CD4-positive, alpha-beta T cell treated with Interleukin-15 for 4 hours (primary cell): Measurements from ENCODE around the gene DGKI.
"Not testable (repeated sequence)": the region's sequence is repeated elsewhere in the genome, so short reads cannot be mapped to it uniquely, and the experiment has no call there.

Experiments used
- DNase-seq: peaks from one replicate; pipeline ENCODE4 v3.0.0-alpha.2; 2020; ENCODE audit warnings: low spot score

Gene DGKI

DNA sequence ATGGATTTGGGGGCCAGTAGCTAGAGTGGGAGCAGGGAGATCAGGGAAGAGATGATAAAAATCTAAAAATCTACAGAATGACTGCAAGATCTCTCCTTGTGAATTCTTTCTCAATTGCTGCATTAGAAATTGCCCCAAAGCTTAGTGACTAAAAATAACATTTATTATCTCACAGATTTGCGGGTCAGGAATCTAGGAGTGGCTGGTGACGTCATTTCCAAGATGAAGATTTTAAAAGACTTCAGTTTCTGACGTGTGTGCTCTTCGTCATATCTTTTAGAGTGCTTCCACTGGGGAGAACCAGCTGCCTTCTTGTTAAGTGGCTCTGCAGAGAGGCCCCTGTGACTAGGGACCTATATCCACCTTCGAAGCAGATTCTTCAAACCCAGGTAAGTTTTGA lies 112.6 kb downstream of the DGKI start:
- no peak for DNase-seq

- no peak for DNase-seq
Measured at GRCh38 chr7:137732168-137732567, 114.6 kb downstream of the DGKI start.

GRCh38 chr7:137731436-137731835 lies 115.3 kb downstream of the DGKI start:
- no peak for DNase-seq

DNA sequence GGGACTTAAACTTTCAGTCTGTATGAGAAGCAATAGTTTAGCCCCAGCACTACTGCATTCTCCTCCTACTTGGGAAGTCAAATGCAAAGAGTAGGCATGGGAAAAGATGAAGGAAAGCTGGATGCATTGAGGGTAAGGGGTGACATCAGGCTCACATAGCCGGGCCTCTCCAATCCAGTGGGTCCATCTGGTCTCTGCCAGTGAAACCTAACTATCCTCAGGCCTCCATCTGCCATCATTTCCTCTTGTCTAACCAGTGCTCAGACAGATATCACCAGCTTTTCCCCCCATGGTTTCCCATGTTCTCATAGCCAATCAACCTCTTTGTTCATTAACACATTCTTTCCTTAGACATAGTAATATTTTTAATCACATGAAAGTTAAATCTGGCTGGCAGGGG lies 118.3 kb downstream of the DGKI start:
- DNase-seq = no peak

DNA sequence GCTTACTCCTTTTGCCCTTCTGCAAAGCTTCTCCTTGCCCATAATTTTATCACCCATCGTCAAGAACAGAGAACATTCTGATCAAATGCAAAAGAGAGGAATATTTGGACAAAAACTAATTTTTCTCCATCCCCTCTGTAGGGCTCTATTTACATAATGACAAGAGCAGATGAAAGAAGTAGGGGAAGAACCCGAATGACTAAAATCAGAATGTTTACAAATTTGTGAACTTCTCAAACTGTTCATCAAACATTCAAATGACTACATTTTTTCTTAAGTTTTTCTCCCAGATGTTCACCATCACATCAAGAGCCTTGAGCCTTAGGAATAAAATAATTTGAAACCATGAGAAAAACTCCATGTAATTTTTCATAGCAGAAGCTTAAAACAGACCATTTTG lies 119.4 kb downstream of the DGKI start:
- no peak for DNase-seq

DNA sequence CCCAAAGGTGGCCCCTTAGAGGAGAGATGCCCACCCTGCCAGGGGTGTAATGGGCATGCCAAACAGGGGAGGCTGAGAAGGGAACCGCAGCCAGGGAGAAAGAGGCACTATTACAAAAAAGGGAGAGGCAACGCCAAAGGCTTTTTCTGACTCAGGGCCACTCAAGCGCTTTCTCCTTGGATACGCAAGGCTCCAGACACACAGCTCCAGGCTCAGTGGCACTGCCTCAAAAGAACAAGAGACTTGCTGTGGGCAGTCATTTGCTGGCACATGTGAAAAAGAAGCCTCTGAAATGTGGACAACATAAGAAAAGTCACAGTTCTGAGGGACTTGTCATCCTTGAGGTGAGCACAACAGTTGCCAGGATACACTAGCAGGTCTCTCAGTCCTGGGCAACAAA lies 128.4 kb downstream of the DGKI start:
- DNase-seq = no peak

DNA sequence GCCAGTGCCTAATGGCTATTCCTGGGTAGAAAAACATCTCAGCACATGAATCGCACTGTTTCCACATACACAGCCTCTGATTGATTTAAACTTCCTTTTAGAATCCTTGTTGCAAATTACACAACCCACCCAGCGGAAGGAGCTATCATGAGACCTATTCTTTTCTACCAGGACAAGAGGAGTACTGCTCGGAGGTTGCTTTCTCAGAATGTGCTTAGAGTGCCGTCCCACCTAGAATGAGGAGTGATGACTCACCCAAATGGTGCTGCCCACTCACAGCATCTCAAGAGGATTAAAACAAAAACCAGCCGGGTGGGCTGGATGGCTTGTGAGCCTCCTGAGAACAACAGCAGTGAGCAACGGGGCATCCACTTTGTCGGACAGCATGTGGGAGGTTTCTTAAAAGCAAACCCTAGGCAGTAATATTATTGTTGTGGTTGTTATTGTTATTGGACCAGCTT lies 128.9 kb downstream of the DGKI start:
- DNase-seq = no peak

GRCh38 chr7:137717045-137717444 lies 129.7 kb downstream of the DGKI start:
- DNase-seq = no peak

DNA sequence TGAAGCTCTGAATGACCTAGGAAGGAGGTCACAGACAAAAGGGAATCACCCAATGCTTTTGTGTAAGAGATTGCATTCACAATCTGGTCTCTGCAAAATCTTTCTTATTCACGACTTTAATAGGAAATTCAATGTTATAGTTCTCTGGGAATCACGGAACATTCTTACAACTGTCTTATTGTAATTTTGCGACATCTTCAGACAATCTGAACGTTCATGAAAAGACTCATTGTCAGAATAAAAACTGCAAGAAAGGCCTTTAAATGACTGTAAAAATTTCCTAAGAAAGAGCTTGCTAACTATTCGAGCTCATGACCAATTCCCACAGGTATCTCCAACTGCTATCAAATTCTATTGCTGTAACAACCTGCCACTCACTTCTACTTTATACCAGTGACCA lies 130.7 kb downstream of the DGKI start:
- DNase-seq = no peak

GRCh38 chr7:137715533-137715932 lies 131.2 kb downstream of the DGKI start:
- no peak for DNase-seq

- DNase-seq = no peak
Measured at GRCh38 chr7:137715121-137715520, 131.7 kb downstream of the DGKI start.

DNA sequence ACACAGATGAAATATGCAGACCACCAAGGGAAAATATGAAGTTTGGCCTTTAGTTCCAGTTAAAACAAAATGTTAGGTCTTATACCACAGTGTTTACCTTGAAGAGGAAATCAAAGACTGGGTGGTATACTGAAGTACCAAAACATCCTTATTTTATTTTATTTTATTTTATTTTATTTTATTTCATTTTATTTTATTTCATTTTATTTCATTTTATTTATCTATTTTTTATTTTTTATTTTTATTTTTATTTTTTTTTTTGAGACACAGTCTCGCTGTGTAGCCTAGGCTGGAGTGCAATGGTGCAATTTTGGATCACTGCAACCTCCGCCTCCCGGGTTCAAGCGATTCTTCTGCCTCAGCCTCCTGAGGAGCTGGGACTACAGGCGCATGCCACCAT lies 140.4 kb downstream of the DGKI start:
- not testable (repeated sequence) for DNase-seq

DNA sequence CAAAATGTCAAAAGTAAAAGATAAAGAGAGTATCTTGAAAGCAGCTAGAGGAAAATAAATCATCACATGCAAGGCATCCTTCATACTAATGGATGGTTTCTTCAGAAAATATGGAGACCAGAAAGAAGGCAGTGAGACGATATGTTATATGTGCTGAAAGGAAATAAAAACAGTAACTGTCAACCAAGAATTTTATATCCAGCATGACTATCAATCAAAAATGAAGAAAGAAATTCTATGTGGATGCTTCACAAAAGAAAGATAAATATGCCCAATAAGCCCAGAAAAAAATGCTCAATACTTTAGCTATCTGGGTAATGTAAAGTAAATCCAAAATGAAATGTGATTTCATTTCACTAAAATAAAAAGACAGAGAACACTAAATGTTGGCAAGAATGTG lies 142.1 kb downstream of the DGKI start:
- DNase-seq = no peak

DNA sequence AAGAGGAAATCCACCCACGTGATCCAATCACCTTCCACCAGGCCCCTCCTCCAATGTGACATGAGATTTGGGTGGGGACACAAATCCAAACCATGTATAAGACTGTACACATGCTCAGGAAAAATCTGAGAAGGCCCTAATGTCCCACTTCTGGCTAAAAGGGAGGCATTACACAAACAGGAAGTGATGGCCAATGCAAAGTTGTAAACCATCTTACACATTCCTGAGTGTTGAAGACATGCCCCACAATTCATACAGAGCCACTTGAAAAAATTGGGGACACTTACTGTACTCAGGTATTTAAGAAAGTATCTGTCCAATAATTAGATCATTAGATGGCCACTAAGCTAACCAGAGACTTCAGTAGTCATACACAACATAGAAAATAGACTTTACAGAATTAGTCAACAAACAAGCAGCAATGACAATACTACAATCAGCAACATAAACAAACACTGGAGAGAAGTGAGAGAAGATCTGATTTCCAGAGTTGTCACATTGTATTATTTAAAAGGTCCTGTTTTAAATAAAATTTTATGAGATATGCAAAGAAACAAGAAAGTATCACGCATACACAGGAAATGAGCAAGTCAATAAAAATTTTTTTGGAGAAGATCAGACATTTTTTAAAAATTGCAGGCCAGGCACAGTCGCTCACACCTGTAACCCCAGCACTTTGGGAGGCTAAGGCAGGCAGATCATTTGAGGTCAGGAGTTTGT lies 143.3 kb downstream of the DGKI start:
- DNase-seq = no peak

- no peak for DNase-seq
Measured at GRCh38 chr7:137696988-137697387, 149.8 kb downstream of the DGKI start.

DNA sequence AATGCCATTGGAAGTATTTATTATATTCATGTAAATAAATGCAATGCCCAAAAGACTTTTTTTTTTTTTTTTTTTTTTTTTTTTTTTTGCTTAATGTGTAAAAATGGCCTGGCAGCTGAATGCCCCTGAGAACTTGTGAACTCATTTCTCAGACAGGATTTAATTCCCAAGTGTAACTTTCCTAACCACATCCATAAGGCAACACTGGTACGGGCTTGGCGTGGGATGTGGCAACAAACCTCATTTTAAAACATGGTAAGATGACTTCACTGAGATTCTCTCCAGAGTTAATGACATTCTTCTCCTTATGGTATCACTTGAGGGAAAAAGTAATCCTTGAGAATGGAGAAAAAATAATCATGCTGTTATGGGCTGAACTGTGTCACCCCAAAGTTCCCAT lies 150.4 kb downstream of the DGKI start:
- DNase-seq = no peak

- no peak for DNase-seq
Measured at GRCh38 chr7:137695942-137696341, 150.8 kb downstream of the DGKI start.

- DNase-seq = no peak
Measured at GRCh38 chr7:137695494-137695893, 151.3 kb downstream of the DGKI start.

DNA sequence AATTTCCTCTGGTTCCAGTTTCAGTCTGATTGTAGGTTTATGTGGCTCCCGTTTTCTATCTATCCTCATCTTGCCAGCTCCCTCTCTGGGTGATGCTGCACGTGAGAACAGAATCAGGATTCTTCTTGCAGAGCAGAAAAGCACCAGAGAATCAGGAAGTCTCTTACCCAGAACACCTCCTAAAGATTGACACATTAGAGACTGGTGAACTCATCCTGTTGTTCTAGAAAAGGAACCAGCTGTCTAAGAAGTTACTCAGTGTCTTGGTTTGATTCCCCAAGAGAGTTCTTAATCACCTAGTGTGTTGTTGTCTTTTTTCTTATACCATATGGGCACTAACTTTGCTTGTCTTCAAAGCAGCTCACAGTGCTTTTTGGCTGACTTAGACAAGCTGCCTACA lies 152.4 kb downstream of the DGKI start:
- DNase-seq = no peak

- no peak for DNase-seq
Measured at GRCh38 chr7:137692399-137692798, 154.4 kb downstream of the DGKI start.

DNA sequence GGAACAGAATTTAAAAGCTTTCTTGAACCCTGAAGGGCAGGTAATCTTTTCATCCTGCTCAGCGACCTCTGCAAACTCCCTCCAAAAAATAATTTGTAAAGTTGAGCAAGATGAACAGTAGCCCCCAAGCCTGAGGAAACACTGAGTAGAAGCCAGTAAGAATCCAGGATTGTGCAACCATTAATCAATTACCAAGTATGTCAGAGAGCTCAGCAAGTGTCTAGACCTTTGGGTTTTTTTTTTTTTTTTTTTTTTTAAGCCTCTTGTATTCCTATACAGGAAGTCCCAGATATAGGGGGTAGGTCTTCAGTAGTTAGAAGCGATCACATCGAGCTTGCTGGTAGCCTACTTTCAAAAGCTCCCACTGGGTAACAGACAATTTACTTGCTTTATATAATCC lies 155.2 kb downstream of the DGKI start:
- DNase-seq = no peak

DNA sequence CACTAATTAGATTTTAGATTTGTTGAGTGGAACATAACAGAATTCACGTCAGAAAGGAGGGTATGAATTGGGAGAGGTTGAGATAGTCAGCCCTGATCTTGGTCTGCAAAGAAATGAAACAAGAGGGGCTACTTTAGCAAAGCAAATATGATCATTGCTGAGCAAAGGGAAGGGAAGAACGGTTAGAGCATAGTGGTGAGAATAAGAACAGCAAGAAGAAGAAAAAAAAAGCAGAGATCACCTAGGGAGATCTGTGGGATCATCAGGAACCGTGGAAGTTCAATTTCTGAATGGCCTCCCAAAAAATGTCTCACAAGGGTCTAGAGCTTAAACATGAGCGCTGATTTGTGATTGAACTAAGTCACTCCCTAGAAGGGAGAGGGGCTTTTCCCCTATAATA lies 156.1 kb downstream of the DGKI start:
- DNase-seq = no peak

DNA sequence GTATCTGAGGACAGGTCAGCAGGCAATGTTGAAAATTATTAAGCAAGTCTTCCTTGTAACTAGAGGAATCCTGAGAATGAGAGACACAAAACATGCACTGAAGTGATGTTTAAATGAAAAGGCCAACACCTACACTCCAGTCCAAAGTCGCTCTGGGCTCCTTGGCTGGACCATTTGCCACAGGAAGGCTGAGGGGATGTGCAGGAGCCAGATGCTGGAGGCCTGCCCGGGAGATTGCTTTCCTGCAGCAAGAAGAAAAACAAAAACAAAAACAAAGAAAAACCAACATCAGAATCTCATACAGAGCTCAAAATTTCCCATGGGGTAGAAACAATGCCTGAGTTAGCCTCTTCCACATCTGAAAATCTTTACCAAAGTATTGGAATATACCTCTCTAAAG lies 157.0 kb downstream of the DGKI start:
- DNase-seq = no peak

DNA sequence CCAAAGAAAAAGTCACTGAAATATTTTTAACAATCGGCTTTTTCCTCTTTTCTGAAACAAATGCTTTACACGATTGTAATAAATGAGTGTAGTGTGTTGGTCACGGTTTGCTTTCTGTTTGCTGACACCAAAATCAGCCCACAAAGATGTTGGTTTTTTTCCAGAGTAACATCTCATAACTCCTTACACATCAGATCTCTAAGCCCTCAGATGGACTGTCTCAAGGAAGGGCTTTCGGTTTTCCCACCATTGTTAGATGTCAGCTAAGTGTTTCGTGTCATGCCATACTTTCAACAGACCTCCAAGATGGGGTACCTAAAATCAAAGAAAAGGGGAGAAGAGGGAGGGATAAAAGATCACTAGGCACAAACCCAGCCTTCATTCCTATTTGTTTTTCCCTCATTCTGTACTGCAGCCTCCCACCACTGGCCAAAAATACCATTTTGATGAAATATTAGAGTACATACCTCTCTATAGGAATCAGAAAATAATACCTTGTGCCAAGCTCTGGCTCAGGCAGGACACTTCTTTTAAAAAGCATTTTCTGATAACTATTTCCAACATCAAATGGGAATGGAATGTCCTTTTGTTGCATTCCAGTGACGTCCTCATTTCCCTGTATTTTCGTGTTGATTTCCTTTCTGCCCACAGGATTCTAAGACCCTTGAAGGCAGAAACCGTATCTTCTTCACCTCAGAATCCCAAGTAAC lies 159.1 kb downstream of the DGKI start:
- no peak for DNase-seq
